Upper lobe of left lung (tissue), 4 donors: ENCODE results near the gene ASMTL.

Experiments
- CTCF ChIP-seq, 6 experiments: fragments of 450-650 bp in 4 of 6; fragments of 200-600 bp in 2 of 6; sonication (generic) in 2 of 6; IDR thresholded peaks; one replicate each; pipeline ENCODE4 v1.5.1; 2016 to 2019; ENCODE audit warnings: antibody characterized with exemption in 6 of 6
- POLR2A ChIP-seq, 4 donors: fragments of 450-650 bp; IDR thresholded peaks; one replicate each; pipeline ENCODE4 v1.5.1; 2016 to 2017; ENCODE audit warnings: antibody characterized with exemption in 4 of 4, mild to moderate bottlenecking in 2 of 4
- POLR2AphosphoS5 ChIP-seq, 2 donors: sonication (generic); formaldehyde crosslinking; IDR thresholded peaks; one replicate each; pipeline ENCODE4 v1.5.1; 2017; ENCODE audit warnings: antibody characterized with exemption in 2 of 2

- no peak for TF ChIP-seq CTCF (IDR thresholded peaks at IDR 0.05)
- no peak for TF ChIP-seq POLR2AphosphoS5 (IDR thresholded peaks at IDR 0.05)
- no peak for TF ChIP-seq POLR2A (IDR thresholded peaks at IDR 0.05)
These were observed 23.2 kb upstream of the ASMTL start for GRCh38 chrX:1475881-1476280.
